ENCODE measurements around the gene CDC14C.

GRCh38 chr7:48976850-48977249 lies 52.5 kb downstream of the CDC14C start:
- no peak for TF ChIP-seq CTCF (conservative IDR thresholded peaks at IDR 0.05; ENCODE audit: low read depth, low read length)
- TF ChIP-seq CHD1 (IDR thresholded peaks at IDR 0.05; ENCODE audit: low read depth, low read length): no peak
- TF ChIP-seq RCOR1 (IDR thresholded peaks at IDR 0.05; ENCODE audit: insufficient replicate concordance, low read length): no peak
- TF ChIP-seq SMC3 (IDR thresholded peaks at IDR 0.05; ENCODE audit: low read depth, low read length): no peak
- no peak for TF ChIP-seq RFX5 (IDR thresholded peaks at IDR 0.05; ENCODE audit: low read depth, low read length)
- TF ChIP-seq POLR2A (IDR thresholded peaks at IDR 0.05; ENCODE audit: low read depth, low read length): no peak
- no peak for TF ChIP-seq CEBPB (IDR thresholded peaks at IDR 0.05; ENCODE audit: low read depth, low read length)
- TF ChIP-seq BHLHE40 (IDR thresholded peaks at IDR 0.05; ENCODE audit: low read depth, low read length): no peak
- TF ChIP-seq MAZ (IDR thresholded peaks at IDR 0.05; ENCODE audit: borderline replicate concordance, low read depth, low read length): no peak
- no peak for TF ChIP-seq FOS (IDR thresholded peaks at IDR 0.05; ENCODE audit: low read depth, low read length)
- no peak for TF ChIP-seq USF2 (IDR thresholded peaks at IDR 0.05; ENCODE audit: low read depth, low read length)
- TF ChIP-seq MAFK (IDR thresholded peaks at IDR 0.05; ENCODE audit: low read depth, low read length): no peak
- TF ChIP-seq MXI1 (IDR thresholded peaks at IDR 0.05; ENCODE audit: borderline replicate concordance, low read depth, low read length): no peak
- no peak for TF ChIP-seq ELK1 (IDR thresholded peaks at IDR 0.05; ENCODE audit: borderline replicate concordance, low read depth, low read length)

All from IMR-90 (cell line).